ENCODE data around the gene IFITM10. TPM values are rescaled to one million over a fixed set of nuclear protein-coding genes. Genes with fewer than 3 reads are reported as not detected.
A peak's percentile ranks its signal among the peaks of the same experiment; 100 is the strongest.

The IFITM10 gene
- total RNA-seq, 1 experiment from 2014 or later, result 2.9 TPM

GRCh38 chr11:1717745-1718144, 32.6 kb downstream of the IFITM10 start:
- DNase-seq (ENCODE audit: low spot score), result no peak

GRCh38 chr11:1714908-1715885, 35.2 kb downstream of the IFITM10 start:
- DNase-seq (ENCODE audit: low spot score), result no peak

GRCh38 chr11:1708716-1709115, 41.7 kb downstream of the IFITM10 start:
- no peak for DNase-seq (ENCODE audit: low spot score)

GRCh38 chr11:1707751-1708150, 42.6 kb downstream of the IFITM10 start:
- no peak for DNase-seq (ENCODE audit: low spot score)

- no peak for DNase-seq (ENCODE audit: low spot score)
Observed at GRCh38 chr11:1706634-1707400, 43.6 kb downstream of the IFITM10 start.

- DNase-seq (ENCODE audit: low spot score), result peak; percentile 74
Observed at GRCh38 chr11:1705126-1706052, 45.0 kb downstream of the IFITM10 start.

GRCh38 chr11:1703146-1703545, 47.2 kb downstream of the IFITM10 start:
- no peak for DNase-seq (ENCODE audit: low spot score)

GRCh38 chr11:1702506-1702905, 47.9 kb downstream of the IFITM10 start:
- DNase-seq (ENCODE audit: low spot score), result no peak

GRCh38 chr11:1701091-1701807, 49.1 kb downstream of the IFITM10 start:
- no peak for DNase-seq (ENCODE audit: low spot score)

GRCh38 chr11:1699771-1700170, 50.6 kb downstream of the IFITM10 start:
- DNase-seq (ENCODE audit: low spot score), result no peak

GRCh38 chr11:1696608-1697570, 53.5 kb downstream of the IFITM10 start, which contains the start of gene KRTAP5-6:
TSS of gene KRTAP5-6 (plus strand) at chr11:1697195. CDS start at chr11:1697246, 51 bp downstream.
- DNase-seq (ENCODE audit: low spot score), result no peak

- DNase-seq (ENCODE audit: low spot score), result no peak
Observed at GRCh38 chr11:1695548-1696108, 54.8 kb downstream of the IFITM10 start.

- DNase-seq (ENCODE audit: low spot score), result no peak
Observed at GRCh38 chr11:1694846-1695547, 55.4 kb downstream of the IFITM10 start.

GRCh38 chr11:1694064-1694845, 56.1 kb downstream of the IFITM10 start:
- DNase-seq (ENCODE audit: low spot score), result peak; percentile 74

- DNase-seq (ENCODE audit: low spot score), result peak; percentile 51
Observed at GRCh38 chr11:1693327-1694063, 56.9 kb downstream of the IFITM10 start.

GRCh38 chr11:1692708-1693326, 57.6 kb downstream of the IFITM10 start:
- no peak for DNase-seq (ENCODE audit: low spot score)
